B cell (primary cell): ENCODE data around the gene RGL1. TPM values are rescaled to one million over a fixed set of nuclear protein-coding genes. Genes with fewer than 3 reads are reported as not detected.

Experiments used
- ATAC-seq: fragments of 200-7000 bp; cut with Tn5 transposase; one replicate; pipeline ENCODE4 v1.10.0; 2021; ENCODE audit warnings: low read depth, mild to moderate bottlenecking, moderate number of reproducible peaks, moderate library complexity
- CTCF ChIA-PET: fragments of 350-600 bp; sonication (Branson Sonifier 250); formaldehyde crosslinking; loops from one replicate; lab custom pipeline; 2021; ENCODE audit warnings: antibody characterized with exemption, inconsistent platforms; lab: Charles Lee
- POLR2A ChIA-PET: fragments of 350-600 bp; sonication (Branson Sonifier 250); formaldehyde crosslinking; loops from one replicate; lab custom pipeline; 2021; ENCODE audit warnings: antibody characterized with exemption; lab: Charles Lee
- DNase-seq: peaks from one replicate; pipeline ENCODE4 v3.0.0; 2013
- H2AFZ ChIP-seq: 2 replicates; pipeline ENCODE4 v1.6.1; 2012; ENCODE audit warnings: mild to moderate bottlenecking, low read depth, low read length; ENCODE audit not compliant: insufficient read depth, poor library complexity, severe bottlenecking
- H3K27ac ChIP-seq, 2 donors: 1 replicate in 1 of 2; 2 replicates in 1 of 2; pipeline ENCODE4 v1.5.1; 2012 to 2013; ENCODE audit warnings: low read length in 2 of 2, mild to moderate bottlenecking in 2 of 2, moderate library complexity in 1 of 2
- H3K27me3 ChIP-seq, 4 experiments: fragments of 200-600 bp in 1 of 4; sonication (generic) in 1 of 4; replicated peaks in 1 of 4; 1 replicate in 2 of 4; 2 replicates in 2 of 4; pipeline versions ENCODE4 v1.6.1 to v1.7.0; 2013 to 2016; ENCODE audit warnings: low read length in 3 of 4, mild to moderate bottlenecking in 2 of 4, mixed read lengths in 1 of 4, moderate library complexity in 1 of 4; ENCODE audit not compliant: insufficient read depth in 4 of 4, control insufficient read depth in 3 of 4; ENCODE audit errors: control extremely low read depth in 1 of 4
- H3K36me3 ChIP-seq, 2 experiments: replicated peaks in 1 of 2; 1 replicate in 1 of 2; 2 replicates in 1 of 2; pipeline versions ENCODE4 v1.6.1 to v1.7.1; 2013; ENCODE audit warnings: low read length in 1 of 2; ENCODE audit not compliant: insufficient read depth in 2 of 2, control insufficient read depth in 1 of 2; ENCODE audit errors: control extremely low read depth in 1 of 2, extremely low read depth in 1 of 2
- H3K4me1 ChIP-seq, 2 donors: fragments of 200-600 bp in 1 of 2; sonication (generic) in 1 of 2; 1 replicate in 1 of 2; 2 replicates in 1 of 2; pipeline versions ENCODE4 v1.5.1 to v1.6.1; 2013 to 2017; ENCODE audit warnings: low read length in 2 of 2; ENCODE audit not compliant: control insufficient read depth in 2 of 2, insufficient read depth in 2 of 2
- H3K4me2 ChIP-seq: replicated peaks from 2 replicates; pipeline ENCODE3; 2012; ENCODE audit warnings: mild to moderate bottlenecking, low read depth, low read length; ENCODE audit not compliant: poor library complexity, severe bottlenecking
- H3K4me3 ChIP-seq, 5 experiments: fragments of 200-600 bp in 1 of 5; sonication (generic) in 1 of 5; 1 replicate in 3 of 5; 2 replicates in 2 of 5; pipeline versions ENCODE4 v1.5.1 to v1.7.0; 2011 to 2016; ENCODE audit warnings: low read length in 4 of 5, mild to moderate bottlenecking in 4 of 5, low read depth in 2 of 5, control low read depth in 1 of 5, moderate library complexity in 1 of 5; ENCODE audit not compliant: insufficient read depth in 1 of 5; ENCODE audit errors: control extremely low read depth in 1 of 5, extremely low read depth in 1 of 5
- H3K79me2 ChIP-seq: fragments of 200-600 bp; sonication (generic); one replicate; pipeline ENCODE4 v1.6.0; 2016; ENCODE audit warnings: low read length; ENCODE audit not compliant: control insufficient read depth, insufficient read depth
- H3K9ac ChIP-seq: fragments of 200-600 bp; sonication (generic); 2 replicates; pipeline ENCODE4 v1.6.1; 2017; ENCODE audit warnings: mild to moderate bottlenecking, low read length, moderate library complexity
- H3K9me3 ChIP-seq, 3 donors: one replicate each; pipeline versions ENCODE4 v1.6.1 to v1.7.1; 2013; ENCODE audit warnings: low read length in 2 of 3; ENCODE audit not compliant: control insufficient read depth in 2 of 3, insufficient read depth in 1 of 3; ENCODE audit errors: control extremely low read depth in 1 of 3
- H4K20me1 ChIP-seq: 2 replicates; pipeline ENCODE4 v1.6.0; 2012; ENCODE audit warnings: mild to moderate bottlenecking, low read length; ENCODE audit not compliant: insufficient read depth, control insufficient read depth, poor library complexity, severe bottlenecking
- H3K27ac Mint-ChIP-seq: one replicate; pipeline ENCODE4 v1.8.0; 2021; ENCODE audit warnings: mixed read lengths
- H3K27me3 Mint-ChIP-seq: one replicate; pipeline ENCODE4 v1.8.0; 2021; ENCODE audit warnings: mixed read lengths
- H3K4me1 Mint-ChIP-seq: one replicate; pipeline ENCODE4 v1.8.0; 2021; ENCODE audit warnings: mixed read lengths
- H3K4me3 Mint-ChIP-seq: one replicate; pipeline ENCODE4 v1.8.0; 2021; ENCODE audit warnings: mixed read lengths
- H3K9me3 Mint-ChIP-seq: one replicate; pipeline ENCODE4 v1.8.0; 2022; ENCODE audit warnings: mixed read lengths; ENCODE audit not compliant: insufficient read depth
- EZH2 ChIP-seq: IDR thresholded peaks from 2 replicates; pipeline ENCODE4 v1.6.1; 2012; ENCODE audit warnings: borderline replicate concordance, low read depth, mild to moderate bottlenecking, moderate library complexity, low read length; ENCODE audit not compliant: insufficient read depth, poor library complexity, severe bottlenecking
- WGBS: methylation state at CpG from one replicate; pipeline ENCODE4 v1.1.5; 2013; ENCODE audit warnings: missing lambda C conversion rate; ENCODE audit not compliant: insufficient coverage; 5-methylcytosine and 5-hydroxymethylcytosine counted together
- intact Hi-C: fragments of 100-400 bp; cut with micrococcal nuclease; formaldehyde crosslinking; loops from one replicate; pipeline ENCODE4 v1.10.0; 2022
- polyA plus RNA-seq: library from polyadenylated mRNA; depleted of rRNA; stranded (reverse); fragments of >200 nt; gene quantifications from 2 replicates; pipeline ENCODE4 v1.2.3, GENCODE V29; 2012
- total RNA-seq, 2 donors: library from RNA; stranded (reverse); fragments of 120-200 nt in 1 of 2; gene quantifications; 1 replicate in 1 of 2; 2 replicates in 1 of 2; pipeline versions ENCODE4 v1.2.3 to v1.2.4, GENCODE V29; 2013 to 2022
- TF ChIP-seq, protein P1 (sequence below): fragments of 200-600 bp; IDR thresholded peaks from one replicate; pipeline ENCODE4 v1.8.0; 2022; ENCODE audit warnings: antibody characterized with exemption, mild to moderate bottlenecking

RGL1 gene
- total and polyA plus RNA-seq, 2 donors (not counting 1 experiment from before 2014, with no cell fraction given), result 0.09 to 1.1 TPM

GRCh38 chr1:183920651-183921050, 115.7 kb downstream of the RGL1 start:
- H3K27me3 Mint-ChIP-seq, result peaks cover 7% of the 10 kb centered on the region
- no peak for TF ChIP-seq EZH2
- TF ChIP-seq, protein P1, sequence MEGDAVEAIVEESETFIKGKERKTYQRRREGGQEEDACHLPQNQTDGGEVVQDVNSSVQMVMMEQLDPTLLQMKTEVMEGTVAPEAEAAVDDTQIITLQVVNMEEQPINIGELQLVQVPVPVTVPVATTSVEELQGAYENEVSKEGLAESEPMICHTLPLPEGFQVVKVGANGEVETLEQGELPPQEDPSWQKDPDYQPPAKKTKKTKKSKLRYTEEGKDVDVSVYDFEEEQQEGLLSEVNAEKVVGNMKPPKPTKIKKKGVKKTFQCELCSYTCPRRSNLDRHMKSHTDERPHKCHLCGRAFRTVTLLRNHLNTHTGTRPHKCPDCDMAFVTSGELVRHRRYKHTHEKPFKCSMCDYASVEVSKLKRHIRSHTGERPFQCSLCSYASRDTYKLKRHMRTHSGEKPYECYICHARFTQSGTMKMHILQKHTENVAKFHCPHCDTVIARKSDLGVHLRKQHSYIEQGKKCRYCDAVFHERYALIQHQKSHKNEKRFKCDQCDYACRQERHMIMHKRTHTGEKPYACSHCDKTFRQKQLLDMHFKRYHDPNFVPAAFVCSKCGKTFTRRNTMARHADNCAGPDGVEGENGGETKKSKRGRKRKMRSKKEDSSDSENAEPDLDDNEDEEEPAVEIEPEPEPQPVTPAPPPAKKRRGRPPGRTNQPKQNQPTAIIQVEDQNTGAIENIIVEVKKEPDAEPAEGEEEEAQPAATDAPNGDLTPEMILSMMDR, result no peak
- Histone ChIP-seq H3K36me3 (no peaks in the 10 kb centered on the region), H3K4me3 (no peak overlapping the region), H3K9ac (no peak overlapping the region), H3K27ac (no peak overlapping the region), H3K9me3 (no peaks in the 10 kb centered on the region), H4K20me1 (no peaks in the 10 kb centered on the region), H2AFZ (no peak overlapping the region), H3K79me2 (no peaks in the 10 kb centered on the region), H3K4me1 (peaks cover 0 to 4% of the 10 kb centered on the region in 2 donors), H3K4me2 (no peak overlapping the region), H3K27me3 (peaks cover 0 to 2% (median 0%) of the 10 kb centered on the region in 4 experiments)
- H3K4me3 Mint-ChIP-seq, result no peak overlapping the region
- intact Hi-C loops, result no loop called here
- ChIA-PET CTCF (interaction anchor here (1.2 to 3.2 kb wide), 3 partner anchors 9 to 266 kb away, joined by 5 to 38 read pairs (median 9); no protein-coding TSS in a partner anchor), POLR2A (no interaction called here)
- no peak overlapping the region for H3K27ac Mint-ChIP-seq
- WGBS, result 80% methylated on average over 1 of the region's 3 CpGs
- H3K9me3 Mint-ChIP-seq, result no peaks in the 10 kb centered on the region
- ATAC-seq (no peak), DNase-seq (no peak)
- peaks cover 5% of the 10 kb centered on the region for H3K4me1 Mint-ChIP-seq

DNA sequence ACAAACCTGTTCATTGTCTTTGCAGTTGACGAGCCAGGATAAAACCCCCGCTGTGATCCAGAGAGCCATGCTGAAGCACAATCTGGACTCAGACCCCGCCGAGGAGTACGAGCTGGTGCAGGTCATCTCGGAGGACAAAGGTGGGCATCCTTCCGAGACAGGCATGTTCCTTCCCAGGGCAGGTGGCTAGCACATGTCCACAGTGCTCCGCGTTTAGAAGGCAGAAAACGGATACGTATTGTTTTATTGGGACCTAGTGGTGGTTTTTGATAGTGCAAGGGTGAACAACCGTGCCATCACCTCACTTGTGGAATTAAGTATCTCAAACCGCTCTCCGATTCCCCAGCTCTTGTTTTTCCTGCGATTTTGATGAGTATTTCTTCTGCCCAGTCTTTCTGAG, 117.3 kb downstream of the RGL1 start:
- Histone ChIP-seq H3K4me2 (no peak overlapping the region), H3K36me3 (no peaks in the 10 kb centered on the region), H3K9ac (no peak overlapping the region), H2AFZ (no peak overlapping the region), H4K20me1 (no peaks in the 10 kb centered on the region), H3K4me3 (no peak overlapping the region), H3K79me2 (no peaks in the 10 kb centered on the region), H3K27me3 (no peaks in the 10 kb centered on the region), H3K4me1 (no peaks in the 10 kb centered on the region), H3K27ac (no peak overlapping the region), H3K9me3 (no peaks in the 10 kb centered on the region)
- H3K9me3 Mint-ChIP-seq, result no peaks in the 10 kb centered on the region
- H3K4me1 Mint-ChIP-seq, result no peaks in the 10 kb centered on the region
- POLR2A ChIA-PET, result no interaction called here
- no peak overlapping the region for H3K4me3 Mint-ChIP-seq
- peaks cover 7% of the 10 kb centered on the region for H3K27me3 Mint-ChIP-seq
- no peak for TF ChIP-seq EZH2
- TF ChIP-seq, protein P1, result peak; percentile 22
- CTCF ChIA-PET, result no interaction called here
- 96% methylated on average over 12 of the region's 15 CpGs for WGBS
- intact Hi-C loops, result no loop called here
- no peak overlapping the region for H3K27ac Mint-ChIP-seq
- DNase-seq (no peak), ATAC-seq (no peak)
